Measurements from ENCODE around the gene GID4.

GID4 gene

DNA sequence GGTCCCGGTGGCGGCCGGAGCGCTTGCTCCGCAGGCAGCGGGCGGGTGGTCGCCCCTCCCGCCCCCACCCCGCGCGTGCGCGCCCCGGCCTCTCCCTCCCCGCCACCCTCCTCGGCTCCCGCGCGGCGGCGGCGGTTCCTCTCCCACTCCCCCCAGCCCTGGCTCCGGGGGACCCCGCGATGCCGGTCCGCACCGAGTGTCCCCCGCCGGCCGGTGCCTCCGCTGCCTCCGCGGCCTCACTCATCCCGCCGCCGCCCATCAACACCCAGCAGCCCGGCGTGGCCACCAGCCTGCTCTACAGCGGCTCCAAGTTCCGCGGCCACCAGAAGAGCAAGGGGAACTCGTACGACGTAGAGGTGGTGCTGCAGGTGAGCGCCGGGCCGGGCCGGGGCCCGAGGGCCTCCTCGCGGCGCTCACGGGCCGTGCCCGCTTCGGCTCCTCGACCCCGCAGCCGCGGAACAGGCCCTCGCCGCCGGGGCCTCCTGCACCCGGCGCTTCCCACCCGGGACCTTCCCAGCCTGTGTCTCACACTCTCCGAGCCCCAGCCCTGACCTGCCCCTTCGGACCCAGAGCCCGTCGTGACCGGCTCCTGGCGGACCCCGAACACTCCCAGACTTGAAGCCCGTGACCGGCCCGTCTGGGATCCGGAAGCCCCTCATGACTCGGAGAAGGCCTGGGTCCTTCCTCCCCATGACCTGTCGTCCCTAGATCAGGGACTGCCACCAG is 490 bp downstream of the GID4 start:
- Histone ChIP-seq H3K18ac (ENCODE audit: low read depth in 1 of 2, low read length in 2 of 2) (peak overlapping the region; percentile 56 to 82), H3K9ac (ENCODE audit: low read length) (peak overlapping the region; percentile 92), H3K27ac (ENCODE audit: low read length, poor library complexity, severe bottlenecking) (no peak overlapping the region), H3K79me1 (replicated peaks; ENCODE audit: low read length, poor library complexity, severe bottlenecking) (peaks cover 49% of the 10 kb centered on the region), H3K23ac (ENCODE audit: low read length in 2 of 2) (peak overlapping the region; percentile 68 to 79), H3K4me1 (ENCODE audit: control insufficient read depth, insufficient read depth, low read depth, low read length) (peaks cover 16% of the 10 kb centered on the region), H2AFZ (ENCODE audit: low read depth, low read length) (peak overlapping the region; percentile 77), H4K91ac (ENCODE audit: low read length) (peak overlapping the region; percentile 70), H3K27me3 (ENCODE audit: control insufficient read depth in 1 of 2, insufficient read depth in 1 of 2, low read length in 2 of 2) (no peaks in the 10 kb centered on the region), H3K4me2 (ENCODE audit: low read length, poor library complexity, severe bottlenecking) (peak overlapping the region; percentile 67), H2BK120ac (ENCODE audit: low read depth, low read length) (peak overlapping the region; percentile 24), H2AK5ac (ENCODE audit: low read length, severe bottlenecking) (no peak overlapping the region), H3K9me3 (ENCODE audit: control insufficient read depth, low read length) (no peaks in the 10 kb centered on the region), H2BK15ac (ENCODE audit: low read depth, poor library complexity, severe bottlenecking) (no peak overlapping the region), H3K36me3 (ENCODE audit: control insufficient read depth in 1 of 2, insufficient read depth in 2 of 2, low read depth in 1 of 2, low read length in 2 of 2) (peaks cover 0 to 8% of the 10 kb centered on the region in 2 experiments), H2BK5ac (ENCODE audit: low read depth, low read length, poor library complexity, severe bottlenecking) (no peak overlapping the region), H4K8ac (ENCODE audit: low read length) (peak overlapping the region; percentile 55), H2BK12ac (ENCODE audit: low read length in 2 of 2) (peak overlapping the region in 1 of 2 experiments; percentile 58), H3K4me3 (ENCODE audit: insufficient read depth in 1 of 2, low read depth in 1 of 2, low read length in 2 of 2) (peak overlapping the region; percentile 89 to 93), H3K14ac (ENCODE audit: low read length in 2 of 2) (peak overlapping the region in 1 of 2 experiments; percentile 51), H3K4ac (ENCODE audit: low read depth in 1 of 2, low read length in 2 of 2) (peak overlapping the region; percentile 19 to 48)
- DNase-seq = peak; percentile 30
- WGBS = under 1% methylated on average over 64 of the region's 81 CpGs

DNA sequence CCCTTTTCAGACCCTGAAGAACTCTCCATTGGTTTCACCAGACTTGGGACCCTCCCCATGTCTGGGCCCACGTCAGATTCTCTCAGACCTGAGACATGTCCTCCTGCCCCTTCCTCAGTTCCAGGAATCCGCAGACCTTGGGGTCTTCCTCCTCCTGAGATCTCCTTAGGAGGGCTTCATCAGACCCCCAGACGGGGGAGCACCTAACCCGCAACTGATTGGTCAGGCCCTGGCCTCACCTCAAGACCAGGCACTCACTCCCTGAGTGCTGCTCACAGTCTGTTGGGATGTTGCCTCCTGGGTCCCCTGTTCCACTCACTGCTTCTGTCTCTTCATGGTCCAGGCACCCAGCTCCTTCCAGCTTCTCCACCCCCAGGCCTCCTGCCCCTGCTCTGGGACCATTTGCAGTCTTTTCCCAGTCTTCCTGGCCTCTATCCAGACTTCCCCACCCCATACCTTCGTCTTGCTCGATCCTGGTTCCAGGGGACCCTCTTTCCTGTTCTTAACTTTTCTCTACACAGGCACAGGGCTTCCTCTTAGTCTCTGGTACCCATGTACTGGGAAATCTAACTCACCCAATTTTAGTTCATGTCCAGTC is 1.2 kb downstream of the GID4 start:
- Histone ChIP-seq H3K4ac (ENCODE audit: low read depth in 1 of 2, low read length in 2 of 2) (peak overlapping the region in 1 of 2 experiments; percentile 5), H3K14ac (ENCODE audit: low read length in 2 of 2) (no peak overlapping the region), H3K9me3 (ENCODE audit: control insufficient read depth, low read length) (no peaks in the 10 kb centered on the region), H2BK120ac (ENCODE audit: low read depth, low read length) (no peak overlapping the region), H3K79me1 (replicated peaks; ENCODE audit: low read length, poor library complexity, severe bottlenecking) (peaks cover 51% of the 10 kb centered on the region), H3K27ac (ENCODE audit: low read length, poor library complexity, severe bottlenecking) (no peak overlapping the region), H3K4me1 (ENCODE audit: control insufficient read depth, insufficient read depth, low read depth, low read length) (peaks cover 16% of the 10 kb centered on the region), H3K4me3 (ENCODE audit: insufficient read depth in 1 of 2, low read depth in 1 of 2, low read length in 2 of 2) (peak overlapping the region; percentile 89 to 93), H3K36me3 (ENCODE audit: control insufficient read depth in 1 of 2, insufficient read depth in 2 of 2, low read depth in 1 of 2, low read length in 2 of 2) (peaks cover 0 to 15% of the 10 kb centered on the region in 2 experiments), H3K4me2 (ENCODE audit: low read length, poor library complexity, severe bottlenecking) (peak overlapping the region; percentile 67), H2AFZ (ENCODE audit: low read depth, low read length) (no peak overlapping the region), H2BK5ac (ENCODE audit: low read depth, low read length, poor library complexity, severe bottlenecking) (no peak overlapping the region), H2BK12ac (ENCODE audit: low read length in 2 of 2) (no peak overlapping the region), H3K18ac (ENCODE audit: low read depth in 1 of 2, low read length in 2 of 2) (no peak overlapping the region), H3K27me3 (ENCODE audit: control insufficient read depth in 1 of 2, insufficient read depth in 1 of 2, low read length in 2 of 2) (no peaks in the 10 kb centered on the region), H4K8ac (ENCODE audit: low read length) (no peak overlapping the region), H2AK5ac (ENCODE audit: low read length, severe bottlenecking) (peak overlapping the region; percentile 26), H2BK15ac (ENCODE audit: low read depth, poor library complexity, severe bottlenecking) (no peak overlapping the region), H3K23ac (ENCODE audit: low read length in 2 of 2) (peak overlapping the region in 1 of 2 experiments; percentile 1), H4K91ac (ENCODE audit: low read length) (no peak overlapping the region), H3K9ac (ENCODE audit: low read length) (peak overlapping the region; percentile 92)
- 48% methylated on average over 6 of the region's 6 CpGs for WGBS
- no peak for DNase-seq

DNA sequence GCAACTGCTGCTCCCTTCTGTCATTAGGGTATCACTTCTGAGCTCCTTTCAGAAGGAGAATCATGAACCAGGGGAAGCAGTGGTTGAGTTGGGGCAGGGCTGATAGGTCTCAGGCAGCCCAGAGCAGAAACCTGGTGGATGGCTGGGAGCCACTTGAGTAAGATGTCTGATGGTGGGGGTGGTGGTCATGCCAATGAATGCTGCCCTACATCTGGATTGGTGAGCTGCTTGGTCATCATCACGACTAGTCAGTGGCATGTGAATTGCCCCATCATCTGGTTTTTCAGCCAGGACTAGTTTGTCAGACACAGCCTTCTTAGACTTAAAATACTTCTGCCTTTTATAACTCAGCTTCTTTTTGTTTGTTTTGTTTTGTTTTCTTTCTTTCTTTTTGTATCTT is 2.6 kb downstream of the GID4 start:
- Histone ChIP-seq H2BK12ac (ENCODE audit: low read length in 2 of 2) (no peak overlapping the region), H2AFZ (ENCODE audit: low read depth, low read length) (no peak overlapping the region), H3K23ac (ENCODE audit: low read length in 2 of 2) (no peak overlapping the region), H3K27me3 (ENCODE audit: control insufficient read depth in 1 of 2, insufficient read depth in 1 of 2, low read length in 2 of 2) (no peaks in the 10 kb centered on the region), H3K4me1 (ENCODE audit: control insufficient read depth, insufficient read depth, low read depth, low read length) (peaks cover 25% of the 10 kb centered on the region), H2BK15ac (ENCODE audit: low read depth, poor library complexity, severe bottlenecking) (no peak overlapping the region), H3K4ac (ENCODE audit: low read depth in 1 of 2, low read length in 2 of 2) (no peak overlapping the region), H4K8ac (ENCODE audit: low read length) (no peak overlapping the region), H2BK120ac (ENCODE audit: low read depth, low read length) (no peak overlapping the region), H3K36me3 (ENCODE audit: control insufficient read depth in 1 of 2, insufficient read depth in 2 of 2, low read depth in 1 of 2, low read length in 2 of 2) (peaks cover 0 to 26% of the 10 kb centered on the region in 2 experiments), H2BK5ac (ENCODE audit: low read depth, low read length, poor library complexity, severe bottlenecking) (no peak overlapping the region), H3K18ac (ENCODE audit: low read depth in 1 of 2, low read length in 2 of 2) (no peak overlapping the region), H4K91ac (ENCODE audit: low read length) (no peak overlapping the region), H3K14ac (ENCODE audit: low read length in 2 of 2) (no peak overlapping the region), H3K79me1 (replicated peaks; ENCODE audit: low read length, poor library complexity, severe bottlenecking) (peaks cover 47% of the 10 kb centered on the region), H3K9ac (ENCODE audit: low read length) (peak overlapping the region; percentile 75), H3K27ac (ENCODE audit: low read length, poor library complexity, severe bottlenecking) (no peak overlapping the region), H3K9me3 (ENCODE audit: control insufficient read depth, low read length) (no peaks in the 10 kb centered on the region), H3K4me2 (ENCODE audit: low read length, poor library complexity, severe bottlenecking) (no peak overlapping the region), H3K4me3 (ENCODE audit: insufficient read depth in 1 of 2, low read depth in 1 of 2, low read length in 2 of 2) (peak overlapping the region in 1 of 2 experiments; percentile 16), H2AK5ac (ENCODE audit: low read length, severe bottlenecking) (peak overlapping the region; percentile 36)
- peak; percentile 68 for DNase-seq
- WGBS = 80% methylated on average over 1 of the region's 1 CpG

DNA sequence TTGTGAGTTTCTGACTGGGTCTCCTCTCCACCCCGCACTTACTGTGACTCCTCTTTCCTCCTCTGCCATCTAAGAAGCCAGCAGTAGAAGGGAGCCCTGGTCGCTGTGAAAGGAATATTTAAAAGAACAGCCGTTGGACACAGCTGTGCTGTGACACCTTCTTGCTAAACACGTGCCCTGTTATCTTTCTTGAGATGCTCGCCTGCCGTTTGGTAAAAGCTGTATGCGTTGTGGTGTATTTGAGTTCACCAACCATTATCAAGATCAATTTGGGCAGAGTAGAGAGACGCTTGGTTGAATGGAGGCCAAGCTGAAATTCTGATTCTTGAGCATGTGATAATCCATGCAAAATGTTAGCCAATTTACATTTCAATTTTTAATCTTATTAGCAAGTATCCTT is 3.8 kb downstream of the GID4 start:
- Histone ChIP-seq H2BK12ac (ENCODE audit: low read length in 2 of 2) (no peak overlapping the region), H2AK5ac (ENCODE audit: low read length, severe bottlenecking) (peak overlapping the region; percentile 11)
- WGBS = 84% methylated on average over 8 of the region's 8 CpGs

More for the DNA sequence above, 3.8 kb downstream of the GID4 start:
- Histone ChIP-seq H3K14ac (ENCODE audit: low read length in 2 of 2) (no peak overlapping the region), H4K8ac (ENCODE audit: low read length) (no peak overlapping the region), H3K27ac (ENCODE audit: low read length, poor library complexity, severe bottlenecking) (no peak overlapping the region), H3K9ac (ENCODE audit: low read length) (peak overlapping the region; percentile 18), H2BK120ac (ENCODE audit: low read depth, low read length) (no peak overlapping the region), H2AFZ (ENCODE audit: low read depth, low read length) (no peak overlapping the region), H3K4me1 (ENCODE audit: control insufficient read depth, insufficient read depth, low read depth, low read length) (peaks cover 28% of the 10 kb centered on the region), H3K23ac (ENCODE audit: low read length in 2 of 2) (no peak overlapping the region), H3K27me3 (ENCODE audit: control insufficient read depth in 1 of 2, insufficient read depth in 1 of 2, low read length in 2 of 2) (no peaks in the 10 kb centered on the region), H4K91ac (ENCODE audit: low read length) (no peak overlapping the region), H2BK5ac (ENCODE audit: low read depth, low read length, poor library complexity, severe bottlenecking) (no peak overlapping the region), H3K4me2 (ENCODE audit: low read length, poor library complexity, severe bottlenecking) (no peak overlapping the region), H3K18ac (ENCODE audit: low read depth in 1 of 2, low read length in 2 of 2) (no peak overlapping the region), H3K79me1 (replicated peaks; ENCODE audit: low read length, poor library complexity, severe bottlenecking) (peaks cover 38% of the 10 kb centered on the region), H3K4me3 (ENCODE audit: insufficient read depth in 1 of 2, low read depth in 1 of 2, low read length in 2 of 2) (no peak overlapping the region), H3K36me3 (ENCODE audit: control insufficient read depth in 1 of 2, insufficient read depth in 2 of 2, low read depth in 1 of 2, low read length in 2 of 2) (peaks cover 4 to 36% of the 10 kb centered on the region in 2 experiments), H3K4ac (ENCODE audit: low read depth in 1 of 2, low read length in 2 of 2) (no peak overlapping the region), H2BK15ac (ENCODE audit: low read depth, poor library complexity, severe bottlenecking) (no peak overlapping the region), H3K9me3 (ENCODE audit: control insufficient read depth, low read length) (no peaks in the 10 kb centered on the region)
- DNase-seq = no peak
